Measurements from ENCODE around the gene RXRA. TPM values are rescaled to one million over a fixed set of nuclear protein-coding genes. Genes with fewer than 3 reads are reported as not detected.

RXRA gene
- total and polyA plus RNA-seq, 2 of the 4 experiments (the other 2 are of a cell fraction) = 7.5 to 17.9 TPM

DNA sequence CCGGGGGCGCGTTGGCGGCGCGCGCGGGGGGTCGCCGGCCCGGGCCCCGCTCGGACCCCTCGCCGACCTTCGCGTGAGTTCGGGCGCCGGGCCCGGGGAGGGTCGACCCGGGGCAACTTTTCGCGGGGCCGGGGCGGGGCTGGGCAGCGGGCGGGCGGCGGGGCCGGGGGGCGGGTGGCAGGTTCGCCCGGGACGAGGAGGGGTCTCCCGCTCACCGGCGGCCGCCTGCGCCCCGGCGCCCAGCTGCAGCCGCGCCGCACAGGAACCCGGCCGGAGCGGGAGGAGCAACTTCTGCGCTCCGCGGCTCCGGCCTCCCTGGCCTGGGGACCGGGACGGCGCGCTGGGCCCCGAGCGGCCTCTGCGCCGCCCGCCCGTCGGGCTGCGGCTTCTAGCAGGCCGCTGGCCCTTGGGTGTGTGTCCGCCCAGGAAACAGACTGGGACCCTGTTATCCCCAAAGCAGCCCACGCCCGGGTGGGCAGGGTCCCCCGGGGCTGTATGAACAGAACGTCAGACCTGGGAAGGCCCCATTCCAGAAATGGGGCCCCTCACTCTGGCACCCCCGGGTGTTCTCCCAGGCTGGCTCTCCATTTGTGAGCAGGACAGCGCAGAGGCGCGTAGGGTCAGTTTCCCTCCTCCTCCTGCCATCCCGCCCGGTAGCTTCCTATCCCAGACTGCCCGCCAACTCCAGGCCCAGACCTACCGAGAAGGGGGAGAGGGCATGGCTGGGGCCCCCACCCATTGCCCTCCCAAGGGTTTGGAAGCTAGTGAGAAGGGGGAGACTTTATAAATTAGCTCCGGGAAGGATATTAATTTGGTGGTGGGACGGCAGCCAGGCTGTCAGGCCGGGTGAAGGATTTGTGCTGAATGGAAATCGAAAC, 708 bp downstream of the RXRA start:
- H3K56ac ChIP-seq (ENCODE audit: extremely low read depth, insufficient read depth, low read length) = peak overlapping the region; percentile 85; the same call in 1 of the 2 replicates
- intact Hi-C loops (cut with micrococcal nuclease) = loop anchor here (2.0 to 10.0 kb wide), 3 partner anchors 116 to 262 kb away; partner anchors contain the start of gene BRD3
- DNase-seq (peak; percentile 31), ATAC-seq (ENCODE audit: low read depth) (peak; percentile 5; the same call in 1 of the 2 replicates)
- H3K4me3 ChIP-seq (ENCODE audit: insufficient read depth, low read depth, low read length) = peak overlapping the region; percentile 74
- ChIA-PET POLR2A (ENCODE audit: unreplicated experiment) (no interaction called here), CTCF (interaction anchor here (1.0 to 1.8 kb wide), 2 partner anchors 9 to 116 kb away, joined by 3 to 8 read pairs; no protein-coding TSS in a partner anchor)
- peaks cover 0 to 47% of the 10 kb centered on the region in 2 experiments; a peak in 3 of 4 replicates for H3K79me1 ChIP-seq (ENCODE audit: low read depth in 1 of 2, low read length in 2 of 2)
- H3K14ac ChIP-seq (replicated peaks; ENCODE audit: low read depth, low read length) = peak overlapping the region; percentile 95
- H2BK20ac ChIP-seq (ENCODE audit: low read depth, low read length) = no peak overlapping the region
- no TSS peak for BruUV-seq (replicated peaks)
- no peak overlapping the region for H3K18ac ChIP-seq (ENCODE audit: low read depth, low read length)
- peaks cover 23% of the 10 kb centered on the region; the same call in 1 of the 2 replicates for H3K9me1 ChIP-seq (ENCODE audit: insufficient read depth, low read length)
- TF ChIP-seq MAFK (IDR thresholded peaks at IDR 0.05; ENCODE audit: low read depth, low read length) (no peak), MXI1 (IDR thresholded peaks at IDR 0.05; ENCODE audit: borderline replicate concordance, low read depth, low read length) (no peak), NFE2L2 (IDR thresholded peaks at IDR 0.05; ENCODE audit: low read depth, low read length) (no peak), RAD21 (IDR thresholded peaks at IDR 0.05; ENCODE audit: low read length) (0 out of 2 replicates have a peak, but pooled peaks have one; percentile 1), SMC3 (IDR thresholded peaks at IDR 0.05; ENCODE audit: low read depth, low read length) (no peak), POLR2A (IDR thresholded peaks at IDR 0.05; ENCODE audit: low read depth, low read length) (no peak), CHD1 (IDR thresholded peaks at IDR 0.05; ENCODE audit: low read depth, low read length) (no peak; the same call in 1 of the 2 replicates), FOS (IDR thresholded peaks at IDR 0.05; ENCODE audit: low read depth, low read length) (no peak)
- H2BK15ac ChIP-seq (ENCODE audit: low read depth, low read length) = no peak overlapping the region
- peak overlapping the region; percentile 84 for H3K27ac ChIP-seq (ENCODE audit: insufficient read depth, low read length)
- H3K9ac ChIP-seq (ENCODE audit: low read depth, low read length) = peak overlapping the region; percentile 75
- no peaks in the 10 kb centered on the region for H3K27me3 ChIP-seq (ENCODE audit: control insufficient read depth, insufficient read depth, low read length)
- no peak overlapping the region for H4K5ac ChIP-seq (ENCODE audit: low read depth, low read length)
- no peaks in the 10 kb centered on the region for H3K9me3 ChIP-seq (ENCODE audit: control insufficient read depth, insufficient read depth, low read length)
- peak overlapping the region; percentile 20 for H2BK5ac ChIP-seq (ENCODE audit: low read depth, low read length, poor library complexity, severe bottlenecking)
- in situ Hi-C loops (cut with MboI; ENCODE audit: low sequenced_read_pairs) = no loop called here
- H2AFZ ChIP-seq (replicated peaks; ENCODE audit: low read length, poor library complexity) = peak overlapping the region; percentile 80
- H4K8ac ChIP-seq (ENCODE audit: low read depth in 2 of 2, low read length in 2 of 2) = no peak overlapping the region; a peak in 1 of 4 replicates
- H2BK120ac ChIP-seq (ENCODE audit: low read depth, low read length) = no peak overlapping the region
- H2AK9ac ChIP-seq (replicated peaks; ENCODE audit: low read depth, low read length, poor library complexity) = peak overlapping the region; percentile 92
- H2AK5ac ChIP-seq (ENCODE audit: low read depth, low read length) = peak overlapping the region; percentile 71
- 0% methylated on average over 7 of the region's 83 CpGs; no CpG with 5 or more reads in 1 of the 2 experiments for WGBS, 2 experiments (ENCODE audit: extremely low coverage in 2 of 2, insufficient read length in 1 of 2)
- H4K91ac ChIP-seq (ENCODE audit: insufficient read depth, low read depth, low read length) = peak overlapping the region; percentile 32; the same call in 1 of the 2 replicates
- peaks cover 39% of the 10 kb centered on the region for H3K4me1 ChIP-seq (ENCODE audit: control insufficient read depth, insufficient read depth, low read length)
- peak overlapping the region; percentile 93 for H3K4me2 ChIP-seq (ENCODE audit: low read depth, low read length)
- H3K36me3 ChIP-seq (ENCODE audit: control insufficient read depth, insufficient read depth, low read length) = no peaks in the 10 kb centered on the region
- H4K20me1 ChIP-seq (ENCODE audit: insufficient read depth, low read length) = peaks cover 51% of the 10 kb centered on the region
- H3K4ac ChIP-seq (ENCODE audit: low read depth, low read length) = peak overlapping the region; percentile 87
- dilution Hi-C loops (cut with HindIII; ENCODE audit: low sequenced_read_pairs, unreplicated experiment) = no loop called here
- peak overlapping the region; percentile 90 for H3K23ac ChIP-seq (ENCODE audit: low read depth, low read length)
